H1 (cell line): ENCODE data around the gene SH2D4B. TPM values are rescaled to one million over a fixed set of nuclear protein-coding genes. Genes with fewer than 3 reads are reported as not detected.

Experiments used
- HDAC2 ChIP-seq, 2 experiments: fragments of 300-600 bp in 1 of 2; sonication (generic) in 1 of 2; IDR thresholded peaks; 2 replicates each; pipeline ENCODE4 v1.6.1; 2011 to 2012; ENCODE audit warnings: low read depth in 2 of 2, low read length in 2 of 2, mild to moderate bottlenecking in 2 of 2, moderate library complexity in 2 of 2, borderline replicate concordance in 1 of 2, inconsistent platforms in 1 of 2
- TCF12 ChIP-seq: IDR thresholded peaks from 2 replicates; pipeline ENCODE4 v1.6.1; 2011; ENCODE audit warnings: low read depth, mild to moderate bottlenecking, low read length
- polyA plus RNA-seq, 7 experiments: library from polyadenylated mRNA; depleted of rRNA in 3 of 7; stranded (reverse) in 5 of 7; unstranded in 2 of 7; fragments of >200 nt in 5 of 7; fragments of 200-250 nt in 2 of 7; gene quantifications; 1 replicate in 5 of 7; 2 replicates in 1 of 7; 4 replicates in 1 of 7; pipeline versions ENCODE4 v1.2.1 to v1.2.3, GENCODE V29; 2011 to 2013; ENCODE audit warnings: missing spikeins in 2 of 7, mixed read lengths in 2 of 7
- total RNA-seq: library from RNA; stranded (reverse); fragmentation: NEBNext Ultra II Directional; extraction: Animal tissue kit (Norgen Biotek cat#: 25700); gene quantifications from 2 replicates; pipeline ENCODE4 v1.2.1, GENCODE V29; 2021

The SH2D4B gene
- total and polyA plus RNA-seq, 2 of the 8 experiments (the other 6 are each of a cell fraction or from before 2014, with no cell fraction given): 0.06 to 0.13 TPM

DNA sequence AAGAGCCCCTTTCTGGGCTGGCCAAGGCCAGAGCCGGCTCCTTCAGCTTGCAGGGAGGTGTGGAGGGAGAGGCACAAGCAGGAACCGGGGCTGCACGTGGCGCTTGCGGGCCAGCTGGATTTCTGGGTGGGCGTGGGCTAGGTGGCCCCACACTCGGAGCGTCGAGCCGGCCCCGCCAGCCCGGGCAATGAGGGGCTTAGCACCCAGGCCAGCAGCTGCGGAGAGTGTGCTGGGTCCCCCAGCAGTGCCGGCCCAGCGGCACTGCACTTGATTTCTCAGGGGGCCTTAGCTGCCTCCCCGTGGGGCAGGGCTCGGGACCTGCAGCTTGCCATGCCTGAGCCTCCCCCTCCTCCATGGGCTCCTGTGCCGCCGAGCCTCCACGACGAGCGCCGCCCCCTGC lies 48.1 kb downstream of the SH2D4B start (continued):
- TF ChIP-seq HDAC2 (IDR thresholded peaks at IDR 0.05; ENCODE audit: borderline replicate concordance in 1 of 2, low read depth in 2 of 2, low read length in 2 of 2) (no peak), TCF12 (no peak)
